CD4-positive, alpha-beta T cell (primary cell): ENCODE data around the gene NHLRC1. TPM values are rescaled to one million over a fixed set of nuclear protein-coding genes. Genes with fewer than 3 reads are reported as not detected.
"Not testable (repeated sequence)": the region's sequence is repeated elsewhere in the genome, so short reads cannot be mapped to it uniquely, and the experiment has no call there.

Experiments
- ATAC-seq: fragments of 200-7000 bp; cut with Tn5 transposase; one replicate; pipeline ENCODE4 v1.10.0; 2022; ENCODE audit warnings: mild to moderate bottlenecking; ENCODE audit not compliant: poor library complexity
- CTCF ChIA-PET: fragments of 350-600 bp; sonication (Branson Sonifier 250); formaldehyde crosslinking; loops from one replicate; lab custom pipeline; 2021; ENCODE audit warnings: antibody characterized with exemption, inconsistent platforms; lab: Charles Lee
- POLR2A ChIA-PET: fragments of 350-600 bp; sonication (Branson Sonifier 250); formaldehyde crosslinking; loops from one replicate; lab custom pipeline; 2021; ENCODE audit warnings: antibody characterized with exemption, inconsistent platforms; lab: Charles Lee
- DNase-seq, 14 experiments: peaks; one replicate each; pipeline ENCODE4 v3.0.0-alpha.2; 2013 to 2020; ENCODE audit warnings: mixed read lengths in 2 of 14
- H3K27ac ChIP-seq, 2 donors: one replicate each; pipeline versions ENCODE4 v1.5.1 to v1.7.0; 2013; ENCODE audit warnings: low read length in 2 of 2, low read depth in 1 of 2, mild to moderate bottlenecking in 1 of 2
- H3K27me3 ChIP-seq, 2 experiments: 1 replicate in 1 of 2; 2 replicates in 1 of 2; pipeline versions ENCODE4 v1.6.1 to v1.7.0; 2013; ENCODE audit warnings: low read length in 2 of 2, control low read depth in 1 of 2, mild to moderate bottlenecking in 1 of 2, moderate library complexity in 1 of 2; ENCODE audit not compliant: insufficient read depth in 2 of 2, control insufficient read depth in 1 of 2
- H3K36me3 ChIP-seq: one replicate; pipeline ENCODE4 v1.6.1; 2013; ENCODE audit warnings: low read length, control low read depth; ENCODE audit not compliant: insufficient read depth
- H3K4me1 ChIP-seq: one replicate; pipeline ENCODE4 v1.6.1; 2013; ENCODE audit warnings: low read length, control low read depth; ENCODE audit not compliant: insufficient read depth
- H3K4me3 ChIP-seq: one replicate; pipeline ENCODE4 v1.5.1; 2013; ENCODE audit warnings: mild to moderate bottlenecking, low read length, moderate library complexity
- H3K9me3 ChIP-seq, 2 experiments: 1 replicate in 1 of 2; 2 replicates in 1 of 2; pipeline versions ENCODE4 v1.6.1 to v1.7.0; 2013; ENCODE audit warnings: low read length in 2 of 2, mild to moderate bottlenecking in 2 of 2, control low read depth in 1 of 2, moderate library complexity in 1 of 2; ENCODE audit not compliant: control insufficient read depth in 1 of 2, insufficient read depth in 1 of 2
- H3K27ac Mint-ChIP-seq: one replicate; pipeline ENCODE4 v1.8.0; 2020; ENCODE audit warnings: mixed read lengths
- H3K27me3 Mint-ChIP-seq: one replicate; pipeline ENCODE4 v1.8.0; 2021; ENCODE audit warnings: mixed read lengths
- H3K36me3 Mint-ChIP-seq: one replicate; pipeline ENCODE4 v1.8.0; 2021; ENCODE audit warnings: low read depth, mixed read lengths
- H3K4me1 Mint-ChIP-seq: one replicate; pipeline ENCODE4 v1.8.0; 2021; ENCODE audit warnings: low read depth, mixed read lengths
- H3K4me3 Mint-ChIP-seq: one replicate; pipeline ENCODE4 v1.8.0; 2020; ENCODE audit warnings: mild to moderate bottlenecking, mixed read lengths
- H3K9me3 Mint-ChIP-seq: one replicate; pipeline ENCODE4 v1.8.0; 2020; ENCODE audit warnings: mixed read lengths
- intact Hi-C, 2 experiments: fragments of 100-400 bp; cut with DNase I in 1 of 2; cut with micrococcal nuclease in 1 of 2; formaldehyde crosslinking; loops; one replicate each; pipeline versions ENCODE4 v1.15.1 to v1.9.0; 2023 to 2025; cut with DNase I, micrococcal nuclease
- total RNA-seq, 174 experiments: library from RNA in 2 of 174; stranded (reverse) in 2 of 174; gene quantifications; one replicate each; pipeline ENCODE4 v1.2.3 and lab custom pipeline; 2021 to 2026
- TF ChIP-seq, protein P1 (sequence below): fragments of 200-600 bp; IDR thresholded peaks from one replicate; pipeline ENCODE4 v1.8.0; 2022; ENCODE audit warnings: antibody characterized with exemption, mild to moderate bottlenecking

Gene NHLRC1
- total RNA-seq, 2 experiments from 2014 or later = 0.11 TPM; not detected in 1

DNA sequence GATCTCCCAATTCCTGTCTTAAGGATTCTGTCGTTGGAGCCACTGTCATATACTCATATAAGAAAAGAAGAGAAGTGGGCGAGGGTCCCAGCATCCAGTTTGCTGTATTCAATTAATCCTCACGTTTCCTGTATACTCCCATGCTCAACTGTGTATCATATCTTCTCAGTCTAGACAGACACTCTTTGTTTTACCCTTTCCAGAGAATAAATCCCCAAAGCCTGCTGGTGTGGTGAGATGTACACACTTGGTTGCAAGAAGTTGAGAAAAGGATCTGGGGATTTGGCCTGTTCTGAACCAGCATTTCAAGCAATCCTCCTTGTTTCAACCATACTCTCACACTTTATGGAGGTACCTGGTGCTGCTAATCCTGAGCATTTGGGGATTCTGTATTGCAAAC lies 29.3 kb upstream of the NHLRC1 start:
- Histone ChIP-seq H3K9me3 (no peaks in the 10 kb centered on the region), H3K27ac (no peak overlapping the region), H3K4me1 (peaks cover 18% of the 10 kb centered on the region), H3K4me3 (no peak overlapping the region), H3K27me3 (no peaks in the 10 kb centered on the region), H3K36me3 (peaks cover 17% of the 10 kb centered on the region)
- ATAC-seq (no peak), DNase-seq (no peak)
- H3K27ac Mint-ChIP-seq = no peak overlapping the region
- H3K36me3 Mint-ChIP-seq = peaks cover 34% of the 10 kb centered on the region
- H3K9me3 Mint-ChIP-seq = no peaks in the 10 kb centered on the region
- intact Hi-C loops = loop anchor here (5.0 to 10.0 kb wide), 4 partner anchors 236 to 1387 kb away; partner anchors contain the start of genes ATXN1 (in 1 of the 2) and RNF144B (in 1 of the 2)
- TF ChIP-seq, protein P1, sequence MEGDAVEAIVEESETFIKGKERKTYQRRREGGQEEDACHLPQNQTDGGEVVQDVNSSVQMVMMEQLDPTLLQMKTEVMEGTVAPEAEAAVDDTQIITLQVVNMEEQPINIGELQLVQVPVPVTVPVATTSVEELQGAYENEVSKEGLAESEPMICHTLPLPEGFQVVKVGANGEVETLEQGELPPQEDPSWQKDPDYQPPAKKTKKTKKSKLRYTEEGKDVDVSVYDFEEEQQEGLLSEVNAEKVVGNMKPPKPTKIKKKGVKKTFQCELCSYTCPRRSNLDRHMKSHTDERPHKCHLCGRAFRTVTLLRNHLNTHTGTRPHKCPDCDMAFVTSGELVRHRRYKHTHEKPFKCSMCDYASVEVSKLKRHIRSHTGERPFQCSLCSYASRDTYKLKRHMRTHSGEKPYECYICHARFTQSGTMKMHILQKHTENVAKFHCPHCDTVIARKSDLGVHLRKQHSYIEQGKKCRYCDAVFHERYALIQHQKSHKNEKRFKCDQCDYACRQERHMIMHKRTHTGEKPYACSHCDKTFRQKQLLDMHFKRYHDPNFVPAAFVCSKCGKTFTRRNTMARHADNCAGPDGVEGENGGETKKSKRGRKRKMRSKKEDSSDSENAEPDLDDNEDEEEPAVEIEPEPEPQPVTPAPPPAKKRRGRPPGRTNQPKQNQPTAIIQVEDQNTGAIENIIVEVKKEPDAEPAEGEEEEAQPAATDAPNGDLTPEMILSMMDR = no peak
- peaks cover 32% of the 10 kb centered on the region for H3K4me1 Mint-ChIP-seq
- no peak overlapping the region for H3K4me3 Mint-ChIP-seq
- ChIA-PET CTCF (no interaction called here), POLR2A (no interaction called here)
- no peaks in the 10 kb centered on the region for H3K27me3 Mint-ChIP-seq

- POLR2A ChIA-PET, H3K27me3 Mint-ChIP-seq, H3K27me3 ChIP-seq, H3K4me3 ChIP-seq, H3K27ac ChIP-seq, DNase-seq, H3K27ac Mint-ChIP-seq, H3K9me3 ChIP-seq, CTCF ChIA-PET, H3K4me3 Mint-ChIP-seq, H3K9me3 Mint-ChIP-seq, ATAC-seq: not testable (repeated sequence)
- intact Hi-C loops = loop anchor here (5.0 to 10.0 kb wide), 4 partner anchors 236 to 1387 kb away; partner anchors contain the start of genes ATXN1 (in 1 of the 2) and RNF144B (in 1 of the 2)
- H3K4me1 Mint-ChIP-seq = peaks cover 31% of the 10 kb centered on the region
- Histone ChIP-seq H3K36me3 (peaks cover 20% of the 10 kb centered on the region), H3K4me1 (peaks cover 15% of the 10 kb centered on the region)
- peaks cover 36% of the 10 kb centered on the region for H3K36me3 Mint-ChIP-seq
These were observed 28.9 kb upstream of the NHLRC1 start for GRCh38 chr6:18151391-18151790.

- H3K4me1 ChIP-seq = no peaks in the 10 kb centered on the region
- H3K27ac ChIP-seq = no peak overlapping the region
- intact Hi-C loops = no loop called here
- Mint-ChIP-seq H3K27ac (no peak overlapping the region), H3K36me3 (peaks cover 47% of the 10 kb centered on the region), H3K9me3 (no peaks in the 10 kb centered on the region), H3K4me1 (peaks cover 12% of the 10 kb centered on the region), H3K27me3 (no peaks in the 10 kb centered on the region), H3K4me3 (no peak overlapping the region)
- DNase-seq = peak in 2 of 14 experiments; percentile 27 to 41
- ATAC-seq = no peak
- POLR2A ChIA-PET = no interaction called here
- TF ChIP-seq, protein P1 = no peak
- no peak overlapping the region for H3K4me3 ChIP-seq
- H3K27me3 ChIP-seq = no peaks in the 10 kb centered on the region
- H3K9me3 ChIP-seq = no peaks in the 10 kb centered on the region
- CTCF ChIA-PET = no interaction called here
- peaks cover 36% of the 10 kb centered on the region for H3K36me3 ChIP-seq
These were observed 26.0 kb upstream of the NHLRC1 start for GRCh38 chr6:18148304-18149025.
